NCI-H226 (cell line): ENCODE results near the gene P4HA1.

Source experiments
- DNase-seq: peaks from one replicate; pipeline ENCODE4 v3.0.0-alpha.2; 2015

Gene P4HA1

GRCh38 chr10:73093922-73094850, 2.5 kb downstream of the P4HA1 start:
- DNase-seq, result no peak

- no peak for DNase-seq
Observed at GRCh38 chr10:73092830-73093229, 3.8 kb downstream of the P4HA1 start.

DNA sequence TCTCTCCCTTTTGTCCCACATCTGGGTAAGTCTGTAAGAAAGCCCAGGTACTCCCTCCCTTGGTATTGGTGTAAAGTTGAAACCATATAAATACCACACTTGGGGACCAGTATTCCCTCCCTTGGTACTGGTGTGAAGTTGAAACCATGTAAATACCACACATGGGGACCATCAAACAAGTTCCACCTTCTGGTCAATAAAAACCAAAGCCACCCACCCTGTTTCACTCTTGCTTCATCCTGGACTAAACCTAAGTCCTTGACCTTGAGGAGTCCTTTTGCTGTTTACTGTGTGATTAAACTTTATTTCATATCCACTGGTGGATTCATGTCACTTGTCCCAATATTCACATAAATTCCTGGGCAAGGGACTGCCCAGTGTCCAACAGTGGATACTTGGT, 8.4 kb downstream of the P4HA1 start:
- DNase-seq, result no peak

DNA sequence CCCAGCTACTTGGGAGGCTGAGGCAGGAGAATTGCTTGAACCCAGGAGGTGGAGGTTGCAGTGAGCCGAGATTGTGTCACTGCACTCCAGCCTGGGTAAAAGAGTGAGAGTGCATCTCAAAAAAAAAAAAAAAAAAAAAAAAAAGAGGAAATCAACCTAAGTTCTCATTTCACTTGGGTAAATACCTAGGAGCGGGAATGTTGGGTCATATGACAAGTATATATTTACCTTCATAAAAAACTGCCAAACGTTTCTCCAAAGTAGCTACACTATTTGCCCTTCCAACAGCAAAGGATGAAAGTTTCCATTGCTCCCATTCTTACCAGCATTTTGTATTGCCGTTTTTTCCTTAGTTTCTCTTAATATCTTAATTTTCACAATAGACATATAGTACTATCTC, 9.8 kb downstream of the P4HA1 start:
- DNase-seq, result no peak

- DNase-seq, result no peak
Observed at GRCh38 chr10:73084209-73084608, 12.5 kb downstream of the P4HA1 start.

DNA sequence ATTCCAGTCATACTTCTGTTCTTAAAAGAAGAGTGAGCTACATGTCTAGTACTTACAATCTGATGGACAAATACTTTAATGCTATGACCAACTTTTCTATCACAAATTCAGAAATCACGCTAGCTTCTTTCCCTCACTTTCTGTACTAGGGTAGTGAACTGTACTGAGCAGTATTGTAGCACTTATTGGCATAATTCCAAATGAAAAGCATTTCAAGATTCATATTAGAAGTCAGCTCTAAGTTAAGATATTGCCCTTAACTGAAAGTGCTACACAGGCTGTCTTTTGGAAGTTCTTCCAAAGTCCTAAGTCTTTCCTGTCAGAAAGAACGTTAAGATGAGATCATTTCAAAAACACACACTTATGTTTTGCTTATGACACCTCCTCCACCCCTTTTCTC, 13.4 kb downstream of the P4HA1 start:
- peak; percentile 3 for DNase-seq

GRCh38 chr10:73079779-73080541, 16.7 kb downstream of the P4HA1 start:
- no peak for DNase-seq

GRCh38 chr10:73076360-73077183, 20.1 kb downstream of the P4HA1 start:
- peak; percentile 62 for DNase-seq

DNA sequence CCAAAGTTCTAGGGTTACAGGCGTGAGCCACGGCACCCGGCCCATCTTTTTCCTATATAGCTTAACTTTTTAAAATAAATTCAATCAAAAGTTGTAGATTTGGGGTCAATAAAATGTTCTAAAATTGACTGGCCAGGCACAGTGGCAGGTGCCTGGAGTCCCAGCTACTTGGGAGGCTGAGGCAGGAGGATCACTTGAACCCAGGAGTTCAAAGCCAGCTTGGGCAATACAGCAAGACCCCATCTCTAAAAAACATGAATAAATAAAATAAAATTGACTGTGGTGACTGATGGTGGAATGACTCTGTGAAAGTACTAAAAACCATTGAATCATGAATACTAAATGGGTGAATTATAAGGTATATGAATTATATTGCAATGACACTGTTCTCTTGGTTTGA, 20.8 kb downstream of the P4HA1 start:
- no peak for DNase-seq

DNA sequence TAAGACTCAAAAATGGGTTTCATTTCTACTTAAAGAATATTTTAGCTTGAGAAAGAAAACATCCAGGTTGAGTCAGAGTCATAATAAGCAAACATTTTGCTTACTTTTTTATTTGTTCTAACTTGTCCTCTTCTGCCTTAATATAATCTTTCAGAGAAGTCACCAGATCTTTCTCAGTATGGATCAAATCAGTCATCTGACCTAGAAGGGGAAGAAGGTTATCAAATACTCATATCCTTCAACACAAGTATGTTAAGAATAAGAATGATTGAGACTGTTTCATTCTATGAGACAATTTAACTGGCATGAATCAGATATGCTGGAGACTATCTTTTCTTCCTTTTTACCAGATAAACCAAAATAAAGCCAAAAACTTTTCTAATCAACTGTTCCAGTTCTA, 23.0 kb downstream of the P4HA1 start:
- DNase-seq, result no peak

DNA sequence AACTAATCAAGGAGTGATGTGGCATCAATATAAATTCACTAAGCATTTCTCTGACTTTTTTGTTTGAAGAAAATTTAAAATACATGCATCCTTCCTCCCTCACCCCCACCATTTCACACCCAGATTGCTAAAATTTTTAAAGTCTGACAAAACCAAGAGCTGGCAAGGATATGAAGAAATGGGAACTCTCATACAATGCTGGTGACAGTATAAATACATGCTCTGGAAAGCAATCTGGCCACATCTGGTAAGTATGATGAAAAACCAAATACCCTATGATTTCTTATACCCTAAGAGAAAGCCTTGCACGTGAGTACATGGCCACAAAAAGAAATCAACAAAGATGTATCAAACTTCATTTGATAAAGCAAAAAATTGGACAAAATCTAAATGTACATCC, 31.2 kb downstream of the P4HA1 start:
- no peak for DNase-seq

DNA sequence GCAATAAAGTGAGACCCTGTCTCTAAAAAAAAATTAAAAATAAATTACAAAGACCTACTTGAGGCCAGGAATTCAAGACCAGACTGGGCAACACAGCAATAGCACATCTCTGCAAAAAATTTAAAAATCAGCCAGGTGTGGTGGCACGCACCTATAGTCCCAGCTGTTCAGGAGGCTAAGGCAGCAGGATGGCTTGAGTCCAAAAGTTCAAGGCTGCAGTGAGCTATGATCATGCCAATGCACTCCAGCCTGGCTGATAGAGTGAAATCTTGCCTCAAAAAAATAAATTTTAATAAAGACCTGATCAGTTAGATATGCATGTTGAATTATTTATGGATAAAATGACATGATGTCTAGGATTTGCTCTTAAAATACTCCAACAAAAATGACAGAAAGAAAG, 34.9 kb downstream of the P4HA1 start:
- DNase-seq, result no peak

DNA sequence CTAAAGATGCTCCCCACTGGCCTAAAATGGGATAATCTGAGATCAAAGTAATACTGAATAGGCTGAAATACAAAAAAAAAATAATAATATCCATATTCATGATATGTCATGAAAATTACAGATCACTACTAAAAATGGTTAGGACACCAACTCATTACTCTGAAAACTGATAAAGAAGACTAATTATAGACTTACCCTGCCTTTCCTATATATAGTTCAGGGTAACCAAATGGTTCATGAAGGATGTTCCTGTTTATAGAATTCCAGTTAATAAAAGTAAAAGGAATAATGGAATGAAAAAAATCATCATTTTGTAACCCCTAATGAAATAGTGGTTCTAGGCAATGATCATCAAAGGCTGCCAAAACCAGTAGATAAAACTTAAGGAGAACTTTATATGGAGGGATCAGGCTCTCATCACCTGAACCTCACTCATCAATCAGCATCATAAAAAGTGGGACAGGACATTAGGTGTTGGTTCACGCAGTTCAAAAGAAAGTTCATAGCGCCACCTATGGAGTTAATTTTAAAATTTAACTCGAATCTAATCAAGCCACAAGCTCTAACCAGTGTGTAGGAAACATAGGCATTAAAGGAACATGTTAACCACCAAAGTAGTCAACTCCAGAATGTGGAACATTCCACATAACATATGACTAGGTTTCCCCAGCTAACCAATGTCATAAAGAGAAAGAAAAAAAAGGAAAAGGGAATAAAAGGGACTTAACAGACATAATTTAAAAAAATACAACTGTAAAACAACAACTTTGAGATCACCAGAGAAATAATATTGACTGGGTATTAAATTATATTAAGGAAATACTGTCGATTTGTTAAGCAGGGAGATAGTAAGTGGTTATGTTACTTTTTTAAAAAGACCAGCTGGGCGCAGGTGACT, 35.7 kb downstream of the P4HA1 start:
- peak; percentile 9 for DNase-seq

DNA sequence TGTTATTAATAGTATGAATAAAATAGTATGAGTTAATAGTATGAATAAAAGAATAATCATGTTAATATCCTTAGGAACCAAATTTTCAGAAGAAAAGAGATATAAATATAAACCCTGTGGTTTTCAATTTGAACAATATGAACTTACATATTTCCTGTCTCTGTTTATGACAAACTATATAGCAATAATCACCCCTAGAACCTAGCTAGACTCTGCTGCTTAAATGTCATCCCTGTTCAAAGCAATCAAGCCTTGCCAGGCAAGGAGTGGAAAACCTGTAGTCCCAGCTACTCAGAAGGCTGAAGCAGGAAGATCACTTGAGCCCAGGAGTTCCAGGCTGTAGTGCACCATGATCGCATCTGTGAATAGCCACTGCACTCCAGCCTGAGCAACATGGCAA, 36.5 kb downstream of the P4HA1 start:
- no peak for DNase-seq

DNA sequence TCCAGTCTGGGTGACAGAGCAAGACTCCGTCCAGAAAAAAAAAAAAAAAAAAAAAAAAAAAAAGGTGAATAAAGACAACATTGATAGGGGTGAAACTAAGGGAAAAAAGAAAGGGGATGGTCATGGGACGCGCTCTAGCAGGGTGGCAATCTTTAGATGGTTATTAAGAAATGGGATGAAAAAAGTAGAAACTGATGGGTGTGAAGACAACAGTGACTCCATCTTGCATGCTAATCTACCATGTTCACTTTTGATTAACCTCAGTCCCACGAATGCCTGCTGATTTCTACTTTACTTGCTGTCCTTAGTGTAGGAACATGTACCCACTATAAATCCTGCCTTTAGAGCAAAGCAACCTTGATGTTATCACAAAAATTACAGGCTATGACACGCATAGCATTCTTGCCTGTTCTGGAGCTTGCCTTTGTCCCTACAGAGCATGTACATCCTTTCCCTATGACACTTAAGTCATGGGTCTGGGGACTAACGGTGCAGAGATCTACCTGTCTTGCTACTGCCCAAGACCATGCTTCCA, 38.5 kb downstream of the P4HA1 start:
- DNase-seq, result no peak

GRCh38 chr10:73054286-73054685, 42.4 kb downstream of the P4HA1 start:
- DNase-seq, result no peak

GRCh38 chr10:73053275-73053674, 43.4 kb downstream of the P4HA1 start:
- DNase-seq, result no peak

- DNase-seq, result peak; percentile 92
Observed at GRCh38 chr10:73044378-73045285, 52.0 kb downstream of the P4HA1 start.

- DNase-seq, result no peak
Observed at GRCh38 chr10:73043766-73044377, 52.8 kb downstream of the P4HA1 start.

DNA sequence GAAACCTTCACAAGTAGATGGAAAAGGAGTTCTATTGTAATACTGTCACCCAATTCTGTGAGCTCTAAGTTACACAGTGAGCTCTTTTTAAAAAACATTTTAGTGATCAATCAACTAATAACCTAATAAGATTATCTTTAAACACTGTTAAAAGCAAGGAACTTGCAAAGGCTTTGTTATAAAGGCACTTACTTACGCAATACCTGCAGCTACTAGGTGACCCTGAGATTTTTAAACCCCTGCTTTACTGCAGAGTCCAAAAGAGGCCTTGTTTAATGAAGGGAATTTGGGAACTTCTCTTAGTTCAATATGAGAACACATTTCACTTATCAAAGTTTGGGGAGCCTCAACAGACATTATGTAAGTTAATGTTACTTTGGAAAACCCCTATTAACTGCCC, 53.3 kb downstream of the P4HA1 start:
- no peak for DNase-seq
